HG02623 (cell line): Measurements from ENCODE around the gene PIK3R3.

ENCODE experiments used
- ATAC-seq: cut with Tn5 transposase; IDR thresholded peaks from one replicate; pipeline ENCODE4 v1.9.1; 2021; ENCODE audit warnings: moderate library complexity; ENCODE audit not compliant: unreplicated experiment

Gene PIK3R3

GRCh38 chr1:46030876-46031660 is 101.4 kb downstream of the PIK3R3 start:
- no peak for ATAC-seq

GRCh38 chr1:46030074-46030870 is 102.2 kb downstream of the PIK3R3 start:
- ATAC-seq: no peak

- no peak for ATAC-seq
These were observed 104.4 kb downstream of the PIK3R3 start for GRCh38 chr1:46027788-46028573.

- no peak for ATAC-seq
These were observed 105.9 kb downstream of the PIK3R3 start for GRCh38 chr1:46026531-46026930.

- ATAC-seq: no peak
These were observed 111.1 kb downstream of the PIK3R3 start for GRCh38 chr1:46021046-46021996.

- ATAC-seq: no peak
These were observed 112.4 kb downstream of the PIK3R3 start for GRCh38 chr1:46020010-46020409.

- ATAC-seq: no peak
These were observed 113.1 kb downstream of the PIK3R3 start for GRCh38 chr1:46019348-46019747.

GRCh38 chr1:46017876-46018503 is 114.4 kb downstream of the PIK3R3 start:
- no peak for ATAC-seq

- ATAC-seq: no peak
These were observed 118.8 kb downstream of the PIK3R3 start for GRCh38 chr1:46013581-46013980.

GRCh38 chr1:46012236-46012635 is 120.2 kb downstream of the PIK3R3 start:
- ATAC-seq: no peak

GRCh38 chr1:46011121-46011695 is 121.2 kb downstream of the PIK3R3 start:
- ATAC-seq: no peak

GRCh38 chr1:46010611-46011010 is 121.8 kb downstream of the PIK3R3 start:
- no peak for ATAC-seq

- ATAC-seq: no peak
These were observed 123.8 kb downstream of the PIK3R3 start for GRCh38 chr1:46008585-46008984.

- ATAC-seq: no peak
These were observed 126.8 kb downstream of the PIK3R3 start for GRCh38 chr1:46005594-46005993.

- ATAC-seq: no peak
These were observed 127.9 kb downstream of the PIK3R3 start for GRCh38 chr1:46004492-46004891.

GRCh38 chr1:46003315-46003714 is 129.1 kb downstream of the PIK3R3 start:
- ATAC-seq: no peak

- ATAC-seq: no peak
These were observed 129.8 kb downstream of the PIK3R3 start for GRCh38 chr1:46002551-46003150.

- ATAC-seq: no peak
These were observed 131.2 kb downstream of the PIK3R3 start for GRCh38 chr1:46001081-46001785.
